ENCODE results near the gene ANTXR2. TPM values are rescaled to one million over a fixed set of nuclear protein-coding genes. Genes with fewer than 3 reads are reported as not detected.

The ANTXR2 gene
- total RNA-seq, 5 donors from 2014 or later (not counting 1 experiment from before 2014, with no cell fraction given), result 45.1 to 64.3 (median 48.2) TPM

DNA sequence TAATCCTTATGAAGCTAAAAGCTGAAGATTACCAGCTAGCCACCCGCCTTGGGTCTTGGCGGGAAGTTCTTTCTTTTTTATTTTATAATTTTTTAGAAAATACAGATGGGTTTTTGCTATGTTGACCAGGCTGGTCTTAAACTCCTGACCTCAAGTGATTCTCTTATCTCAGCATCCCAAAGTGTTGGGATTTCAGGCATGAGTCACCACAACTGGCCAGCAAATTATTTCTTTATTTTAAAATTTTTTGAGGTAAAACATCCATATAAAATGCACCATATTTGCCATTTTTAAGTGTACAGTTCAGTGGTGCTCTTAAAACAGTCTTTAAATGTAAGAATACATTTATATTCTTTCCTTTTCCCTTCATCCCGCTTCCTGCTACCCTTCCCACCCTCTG is 40.6 kb upstream of the ANTXR2 start:
- no peak overlapping the region for H3K27ac Mint-ChIP-seq
- Histone ChIP-seq H3K9me3 (no peaks in the 10 kb centered on the region), H3K27ac (ENCODE audit: low read length) (no peak overlapping the region), H3K4me3 (ENCODE audit: control insufficient read depth in 1 of 2, extremely low read depth in 1 of 2, low read length in 1 of 2) (no peak overlapping the region), H3K4me1 (ENCODE audit: control insufficient read depth in 1 of 2, extremely low read depth in 1 of 2, insufficient read depth in 2 of 2, low read length in 2 of 2) (no peaks in the 10 kb centered on the region), H3K36me3 (ENCODE audit: control insufficient read depth in 2 of 2, extremely low read depth in 1 of 2, insufficient read depth in 1 of 2, low read length in 1 of 2) (no peaks in the 10 kb centered on the region), H3K27me3 (replicated peaks in 1 of 2; ENCODE audit: control insufficient read depth in 2 of 2, extremely low read depth in 1 of 2, insufficient read depth in 2 of 2, low read length in 1 of 2) (peaks cover 0 to 11% of the 10 kb centered on the region in 2 experiments)
- H3K4me3 Mint-ChIP-seq, result no peak overlapping the region
- peaks cover 4% of the 10 kb centered on the region for H3K36me3 Mint-ChIP-seq
- ChIA-PET CTCF (interaction anchor here in 1 of 2 donors (0.6 kb wide), 1 partner anchor 56 kb away, joined by 3 read pairs; no protein-coding TSS in a partner anchor), POLR2A (no interaction called here)
- DNase-seq (no peak), ATAC-seq (replicated peaks in 1 of 4) (no peak)
- H3K27me3 Mint-ChIP-seq, result no peaks in the 10 kb centered on the region
- no CpG with 5 or more reads among the region's 3 CpGs for WGBS (ENCODE audit: insufficient coverage)
- peaks cover 5 to 20% (median 8%) of the 10 kb centered on the region in 3 donors for H3K9me3 Mint-ChIP-seq
- no peaks in the 10 kb centered on the region for H3K4me1 Mint-ChIP-seq

- ChIA-PET CTCF (interaction anchor here (0.6 to 0.7 kb wide), 2 partner anchors 58 to 75 kb away, joined by 3 to 4 read pairs; no protein-coding TSS in a partner anchor), POLR2A (no interaction called here)
Observed at GRCh38 chr4:80112236-80112635, 39.2 kb upstream of the ANTXR2 start.

DNA sequence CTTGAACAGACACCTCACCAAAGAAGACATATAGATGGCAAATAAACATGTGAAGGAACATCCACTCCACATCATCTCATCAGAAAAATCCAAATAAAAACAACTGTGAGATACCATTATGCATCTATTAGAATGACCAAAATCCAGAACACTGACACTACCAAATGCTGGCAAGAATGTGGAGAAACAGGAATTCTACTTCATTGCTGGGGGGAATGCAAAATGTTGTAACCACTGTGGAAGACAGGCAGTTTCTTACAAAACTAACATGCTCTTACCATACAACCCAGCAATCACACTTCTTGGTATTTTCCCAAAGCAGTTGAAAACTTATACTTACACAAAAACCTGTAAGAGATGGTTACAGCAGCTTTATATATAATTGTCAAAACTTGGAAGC is 38.2 kb upstream of the ANTXR2 start:
- CTCF ChIA-PET, result no interaction called here
- no peaks in the 10 kb centered on the region for H3K36me3 ChIP-seq (ENCODE audit: control insufficient read depth in 2 of 2, extremely low read depth in 1 of 2, insufficient read depth in 1 of 2, low read length in 1 of 2)
- H3K27me3 ChIP-seq (replicated peaks in 1 of 2; ENCODE audit: control insufficient read depth in 2 of 2, extremely low read depth in 1 of 2, insufficient read depth in 2 of 2, low read length in 1 of 2), result peaks cover 0 to 10% of the 10 kb centered on the region in 2 experiments
- Mint-ChIP-seq H3K27me3 (peaks cover 0 to 2% of the 10 kb centered on the region in 2 donors), H3K9me3 (peaks cover 8 to 15% (median 11%) of the 10 kb centered on the region in 3 donors), H3K36me3 (peaks cover 9% of the 10 kb centered on the region), H3K4me1 (no peaks in the 10 kb centered on the region), H3K4me3 (no peak overlapping the region), H3K27ac (no peak overlapping the region)
- H3K27ac ChIP-seq (ENCODE audit: low read length), result no peak overlapping the region
- no peak for ATAC-seq (replicated peaks in 1 of 4)
- peaks cover 1% of the 10 kb centered on the region for H3K9me3 ChIP-seq
- DNase-seq, result no peak
- H3K4me1 ChIP-seq (ENCODE audit: control insufficient read depth in 1 of 2, extremely low read depth in 1 of 2, insufficient read depth in 2 of 2, low read length in 2 of 2), result no peaks in the 10 kb centered on the region
- POLR2A ChIA-PET, result interaction anchor here in 1 of 2 donors (0.7 kb wide), 1 partner anchor 61 kb away, joined by 3 read pairs; no protein-coding TSS in a partner anchor
- no peak overlapping the region for H3K4me3 ChIP-seq (ENCODE audit: control insufficient read depth in 1 of 2, extremely low read depth in 1 of 2, low read length in 1 of 2)

More at GRCh38 chr4:80112236-80112635, 39.2 kb upstream of the ANTXR2 start:
- Histone ChIP-seq H3K27me3 (replicated peaks in 1 of 2; ENCODE audit: control insufficient read depth in 2 of 2, extremely low read depth in 1 of 2, insufficient read depth in 2 of 2, low read length in 1 of 2) (peaks cover 0 to 11% of the 10 kb centered on the region in 2 experiments), H3K27ac (ENCODE audit: low read length) (no peak overlapping the region), H3K4me3 (ENCODE audit: control insufficient read depth in 1 of 2, extremely low read depth in 1 of 2, low read length in 1 of 2) (no peak overlapping the region), H3K36me3 (ENCODE audit: control insufficient read depth in 2 of 2, extremely low read depth in 1 of 2, insufficient read depth in 1 of 2, low read length in 1 of 2) (no peaks in the 10 kb centered on the region), H3K9me3 (no peaks in the 10 kb centered on the region), H3K4me1 (ENCODE audit: control insufficient read depth in 1 of 2, extremely low read depth in 1 of 2, insufficient read depth in 2 of 2, low read length in 2 of 2) (no peaks in the 10 kb centered on the region)
- H3K4me3 Mint-ChIP-seq, result no peak overlapping the region
- H3K9me3 Mint-ChIP-seq, result peaks cover 0 to 12% (median 3%) of the 10 kb centered on the region in 3 donors
- peaks cover 3% of the 10 kb centered on the region for H3K36me3 Mint-ChIP-seq
- no CpG with 5 or more reads among the region's 3 CpGs for WGBS (ENCODE audit: insufficient coverage)
- no peaks in the 10 kb centered on the region for H3K27me3 Mint-ChIP-seq
- no peak overlapping the region for H3K27ac Mint-ChIP-seq
- no peaks in the 10 kb centered on the region for H3K4me1 Mint-ChIP-seq
- ATAC-seq (replicated peaks in 1 of 4) (no peak), DNase-seq (no peak)

- Histone ChIP-seq H3K9me3 (peaks cover 2% of the 10 kb centered on the region), H3K4me3 (ENCODE audit: control insufficient read depth in 1 of 2, extremely low read depth in 1 of 2, low read length in 1 of 2) (no peak overlapping the region), H3K27me3 (replicated peaks in 1 of 2; ENCODE audit: control insufficient read depth in 2 of 2, extremely low read depth in 1 of 2, insufficient read depth in 2 of 2, low read length in 1 of 2) (no peaks in the 10 kb centered on the region), H3K27ac (ENCODE audit: low read length) (no peak overlapping the region), H3K4me1 (ENCODE audit: control insufficient read depth in 1 of 2, extremely low read depth in 1 of 2, insufficient read depth in 2 of 2, low read length in 2 of 2) (no peaks in the 10 kb centered on the region), H3K36me3 (ENCODE audit: control insufficient read depth in 2 of 2, extremely low read depth in 1 of 2, insufficient read depth in 1 of 2, low read length in 1 of 2) (no peaks in the 10 kb centered on the region)
- Mint-ChIP-seq H3K9me3 (peaks cover 9 to 20% (median 12%) of the 10 kb centered on the region in 3 donors), H3K4me1 (no peaks in the 10 kb centered on the region), H3K36me3 (peaks cover 9% of the 10 kb centered on the region), H3K4me3 (no peak overlapping the region), H3K27me3 (peaks cover 0 to 2% of the 10 kb centered on the region in 2 donors), H3K27ac (no peak overlapping the region)
- ChIA-PET CTCF (interaction anchor here in 1 of 2 donors (1.0 kb wide), 1 partner anchor 110 kb away, joined by 4 read pairs; no protein-coding TSS in a partner anchor), POLR2A (no interaction called here)
- no peak for DNase-seq
- no peak for ATAC-seq (replicated peaks in 1 of 4)
- no CpG with 5 or more reads among the region's 1 CpG for WGBS (ENCODE audit: insufficient coverage)
Observed at GRCh38 chr4:80107374-80107773, 34.3 kb upstream of the ANTXR2 start.

- no peak overlapping the region for H3K27ac Mint-ChIP-seq
- POLR2A ChIA-PET, result interaction anchor here (0.7 to 0.9 kb wide), 2 partner anchors 12 to 1235 kb away, joined by 3 read pairs; no protein-coding TSS in a partner anchor
- peaks cover 0 to 2% of the 10 kb centered on the region in 2 donors for H3K27me3 Mint-ChIP-seq
- H3K4me1 Mint-ChIP-seq, result peaks cover 0 to 13% (median 10%) of the 10 kb centered on the region in 3 donors
- no peak for DNase-seq
- H3K27ac ChIP-seq (ENCODE audit: low read length), result no peak overlapping the region
- WGBS (ENCODE audit: insufficient coverage), result no CpG with 5 or more reads among the region's 1 CpG
- peaks cover 9 to 20% (median 12%) of the 10 kb centered on the region in 3 donors for H3K9me3 Mint-ChIP-seq
- H3K27me3 ChIP-seq (replicated peaks in 1 of 2; ENCODE audit: control insufficient read depth in 2 of 2, extremely low read depth in 1 of 2, insufficient read depth in 2 of 2, low read length in 1 of 2), result no peaks in the 10 kb centered on the region
- H3K4me3 Mint-ChIP-seq, result no peak overlapping the region
- peaks cover 9% of the 10 kb centered on the region for H3K36me3 Mint-ChIP-seq
- H3K36me3 ChIP-seq (ENCODE audit: control insufficient read depth in 2 of 2, extremely low read depth in 1 of 2, insufficient read depth in 1 of 2, low read length in 1 of 2), result no peaks in the 10 kb centered on the region
- CTCF ChIA-PET, result interaction anchor here in 1 of 2 donors (1.1 kb wide), 1 partner anchor 9 kb away, joined by 3 read pairs; no protein-coding TSS in a partner anchor
- no peak for ATAC-seq (replicated peaks in 1 of 4)
- no peaks in the 10 kb centered on the region for H3K4me1 ChIP-seq (ENCODE audit: control insufficient read depth in 1 of 2, extremely low read depth in 1 of 2, insufficient read depth in 2 of 2, low read length in 2 of 2)
- no peak overlapping the region for H3K4me3 ChIP-seq (ENCODE audit: control insufficient read depth in 1 of 2, extremely low read depth in 1 of 2, low read length in 1 of 2)
- peaks cover 2% of the 10 kb centered on the region for H3K9me3 ChIP-seq
Observed at GRCh38 chr4:80104927-80105326, 31.9 kb upstream of the ANTXR2 start.

DNA sequence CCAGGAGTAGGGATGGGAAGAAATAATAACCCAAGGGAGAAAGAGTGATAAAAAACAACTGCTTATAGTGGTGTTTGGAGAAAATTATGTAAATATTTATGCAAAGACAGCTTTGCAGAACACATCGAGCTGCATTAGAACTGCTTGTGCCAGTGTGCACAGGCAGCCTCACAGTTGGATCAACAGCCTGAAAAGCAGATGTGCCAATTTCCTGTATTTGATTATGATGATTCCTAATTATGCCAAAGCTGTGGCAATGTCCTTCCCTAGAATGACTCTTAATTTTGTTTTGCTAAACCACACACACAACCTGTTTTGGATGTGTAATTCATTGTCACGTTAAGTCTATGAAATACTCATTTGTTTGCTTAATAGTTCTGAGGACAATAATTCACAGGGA is 30.6 kb upstream of the ANTXR2 start:
- POLR2A ChIA-PET, result interaction anchor here in 1 of 2 donors (0.6 kb wide), 1 partner anchor 81 kb away, joined by 3 read pairs; no protein-coding TSS in a partner anchor
- CTCF ChIA-PET, result no interaction called here
- Histone ChIP-seq H3K4me1 (ENCODE audit: control insufficient read depth in 1 of 2, extremely low read depth in 1 of 2, insufficient read depth in 2 of 2, low read length in 2 of 2) (no peaks in the 10 kb centered on the region), H3K4me3 (ENCODE audit: control insufficient read depth in 1 of 2, extremely low read depth in 1 of 2, low read length in 1 of 2) (no peak overlapping the region), H3K9me3 (peaks cover 2% of the 10 kb centered on the region), H3K36me3 (ENCODE audit: control insufficient read depth in 2 of 2, extremely low read depth in 1 of 2, insufficient read depth in 1 of 2, low read length in 1 of 2) (no peaks in the 10 kb centered on the region), H3K27me3 (replicated peaks in 1 of 2; ENCODE audit: control insufficient read depth in 2 of 2, extremely low read depth in 1 of 2, insufficient read depth in 2 of 2, low read length in 1 of 2) (no peaks in the 10 kb centered on the region), H3K27ac (ENCODE audit: low read length) (no peak overlapping the region)
- no CpG with 5 or more reads among the region's 2 CpGs for WGBS (ENCODE audit: insufficient coverage)
- no peak overlapping the region for H3K4me3 Mint-ChIP-seq
- peaks cover 0 to 2% of the 10 kb centered on the region in 2 donors for H3K27me3 Mint-ChIP-seq
- peaks cover 0 to 13% (median 10%) of the 10 kb centered on the region in 3 donors for H3K4me1 Mint-ChIP-seq
- ATAC-seq (replicated peaks in 1 of 4) (no peak), DNase-seq (no peak)
- H3K36me3 Mint-ChIP-seq, result peaks cover 9% of the 10 kb centered on the region
- no peak overlapping the region for H3K27ac Mint-ChIP-seq
- H3K9me3 Mint-ChIP-seq, result peaks cover 9 to 20% (median 12%) of the 10 kb centered on the region in 3 donors

Data from T-cell (primary cell).